Right atrium auricular region (tissue), 2 donors: Measurements from ENCODE around the gene PAPSS2. TPM values are rescaled to one million over a fixed set of nuclear protein-coding genes. Genes with fewer than 3 reads are reported as not detected.

Source experiments
- DNase-seq: peaks from one replicate; pipeline ENCODE4 v3.0.0-alpha.2; 2019; ENCODE audit warnings: low spot score
- H3K27ac ChIP-seq, 2 donors: fragments of 200-600 bp; sonication (generic); 1 replicate in 1 of 2; 2 replicates in 1 of 2; pipeline ENCODE4 v1.5.1; 2016 to 2019
- H3K27me3 ChIP-seq, 2 donors: fragments of 200-600 bp; sonication (generic); one replicate each; pipeline versions ENCODE4 v1.5.1 to v1.6.0; 2017 to 2019
- H3K36me3 ChIP-seq: fragments of 200-600 bp; sonication (generic); one replicate; pipeline ENCODE4 v1.5.1; 2016
- H3K4me1 ChIP-seq, 2 donors: fragments of 200-600 bp; sonication (generic); one replicate each; pipeline versions ENCODE4 v1.5.1 to v1.6.0; 2017 to 2019
- H3K4me3 ChIP-seq, 2 donors: fragments of 200-600 bp; sonication (generic); 1 replicate in 1 of 2; 2 replicates in 1 of 2; pipeline ENCODE4 v1.5.1; 2017 to 2019; ENCODE audit warnings: mild to moderate bottlenecking in 1 of 2, moderate library complexity in 1 of 2
- H3K9me3 ChIP-seq, 2 donors: fragments of 200-600 bp; sonication (generic); one replicate each; pipeline ENCODE4 v1.5.1; 2019
- total RNA-seq, 2 donors: library from RNA; depleted of rRNA; stranded (reverse); fragments of >200 nt; gene quantifications; one replicate each; pipeline ENCODE4 v1.1.0, GENCODE V29; 2016
- TF ChIP-seq, protein P1 (sequence below), 2 donors: fragments of 200-600 bp; sonication (generic); IDR thresholded peaks; one replicate each; pipeline ENCODE4 v1.5.1; 2019; ENCODE audit warnings: antibody characterized with exemption in 2 of 2

The PAPSS2 gene
- total RNA-seq, 2 donors from 2014 or later = 13.4 to 26.6 TPM

DNA sequence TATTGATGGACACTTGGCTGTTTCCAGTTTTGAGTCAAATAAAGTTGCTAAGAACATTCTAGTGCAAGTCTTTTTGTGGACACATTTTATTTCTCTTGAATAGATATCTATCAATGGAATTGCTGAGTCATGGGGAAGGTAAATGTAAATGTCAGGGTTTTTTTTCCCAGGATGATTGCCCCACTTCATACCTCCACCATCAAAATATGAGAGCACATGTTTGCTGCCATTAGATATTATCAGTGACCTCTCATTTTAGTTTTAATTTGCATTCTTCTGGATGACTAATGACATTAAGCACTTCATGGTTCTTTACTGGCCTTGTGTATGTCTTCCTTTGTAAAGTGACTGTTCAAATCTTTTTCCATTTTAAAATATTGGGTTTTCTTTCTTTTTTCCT is 45.7 kb downstream of the PAPSS2 start:
- DNase-seq = no peak
- TF ChIP-seq, protein P1, sequence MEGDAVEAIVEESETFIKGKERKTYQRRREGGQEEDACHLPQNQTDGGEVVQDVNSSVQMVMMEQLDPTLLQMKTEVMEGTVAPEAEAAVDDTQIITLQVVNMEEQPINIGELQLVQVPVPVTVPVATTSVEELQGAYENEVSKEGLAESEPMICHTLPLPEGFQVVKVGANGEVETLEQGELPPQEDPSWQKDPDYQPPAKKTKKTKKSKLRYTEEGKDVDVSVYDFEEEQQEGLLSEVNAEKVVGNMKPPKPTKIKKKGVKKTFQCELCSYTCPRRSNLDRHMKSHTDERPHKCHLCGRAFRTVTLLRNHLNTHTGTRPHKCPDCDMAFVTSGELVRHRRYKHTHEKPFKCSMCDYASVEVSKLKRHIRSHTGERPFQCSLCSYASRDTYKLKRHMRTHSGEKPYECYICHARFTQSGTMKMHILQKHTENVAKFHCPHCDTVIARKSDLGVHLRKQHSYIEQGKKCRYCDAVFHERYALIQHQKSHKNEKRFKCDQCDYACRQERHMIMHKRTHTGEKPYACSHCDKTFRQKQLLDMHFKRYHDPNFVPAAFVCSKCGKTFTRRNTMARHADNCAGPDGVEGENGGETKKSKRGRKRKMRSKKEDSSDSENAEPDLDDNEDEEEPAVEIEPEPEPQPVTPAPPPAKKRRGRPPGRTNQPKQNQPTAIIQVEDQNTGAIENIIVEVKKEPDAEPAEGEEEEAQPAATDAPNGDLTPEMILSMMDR (IDR thresholded peaks at IDR 0.05) = no peak
- H3K36me3 ChIP-seq = peaks cover 5% of the 10 kb centered on the region
- no peaks in the 10 kb centered on the region for H3K9me3 ChIP-seq
- H3K27me3 ChIP-seq = no peaks in the 10 kb centered on the region
- no peak overlapping the region for H3K4me3 ChIP-seq
- no peaks in the 10 kb centered on the region for H3K4me1 ChIP-seq
- H3K27ac ChIP-seq = no peak overlapping the region

DNA sequence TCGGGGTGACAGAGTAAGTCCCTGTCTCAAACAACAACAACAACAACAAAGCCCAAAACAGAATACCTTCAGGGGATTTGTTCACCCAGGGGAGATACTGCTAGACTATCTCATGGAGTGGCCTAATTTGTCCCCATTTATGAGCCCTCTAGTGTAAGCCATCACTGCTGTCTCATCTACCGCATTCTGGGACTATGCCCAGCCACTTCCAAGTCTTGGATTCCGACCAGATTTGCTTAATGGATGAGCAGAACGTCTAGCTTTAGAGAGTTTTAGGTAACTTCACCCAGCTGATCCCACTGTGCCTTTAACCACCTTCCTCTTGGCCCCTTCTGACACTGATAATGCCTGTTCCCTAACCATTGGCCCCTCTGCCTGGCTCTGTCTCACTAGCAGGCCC is 47.1 kb downstream of the PAPSS2 start:
- Histone ChIP-seq H3K9me3 (no peaks in the 10 kb centered on the region), H3K27ac (no peak overlapping the region), H3K4me3 (no peak overlapping the region), H3K4me1 (no peaks in the 10 kb centered on the region), H3K36me3 (peaks cover 6% of the 10 kb centered on the region), H3K27me3 (no peaks in the 10 kb centered on the region)
- TF ChIP-seq, protein P1 (IDR thresholded peaks at IDR 0.05) = no peak
- DNase-seq = no peak

DNA sequence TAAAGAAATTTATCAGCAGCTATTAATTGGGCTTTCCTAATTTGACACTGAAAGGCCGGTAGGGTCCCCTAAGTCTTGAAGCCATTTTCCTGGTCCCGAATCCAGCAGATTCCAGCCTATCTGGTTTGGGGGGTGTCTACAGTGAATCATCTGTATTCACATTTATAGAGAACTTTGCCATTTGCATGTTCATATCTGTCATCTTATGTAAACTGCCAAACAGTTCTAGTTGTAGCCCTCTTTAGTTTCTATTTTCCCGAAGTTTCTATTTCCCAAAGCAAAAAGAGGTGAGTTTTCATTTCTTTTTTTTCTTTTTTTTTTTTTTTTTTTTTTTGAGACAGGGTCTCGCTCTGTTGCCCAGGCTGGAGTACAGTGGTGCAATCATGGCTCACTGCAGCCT is 47.6 kb downstream of the PAPSS2 start:
- Histone ChIP-seq H3K27ac (no peak overlapping the region), H3K27me3 (no peaks in the 10 kb centered on the region), H3K9me3 (no peaks in the 10 kb centered on the region), H3K4me1 (no peaks in the 10 kb centered on the region), H3K4me3 (no peak overlapping the region), H3K36me3 (peaks cover 6% of the 10 kb centered on the region)
- no peak for DNase-seq
- TF ChIP-seq, protein P1 (IDR thresholded peaks at IDR 0.05) = no peak

DNA sequence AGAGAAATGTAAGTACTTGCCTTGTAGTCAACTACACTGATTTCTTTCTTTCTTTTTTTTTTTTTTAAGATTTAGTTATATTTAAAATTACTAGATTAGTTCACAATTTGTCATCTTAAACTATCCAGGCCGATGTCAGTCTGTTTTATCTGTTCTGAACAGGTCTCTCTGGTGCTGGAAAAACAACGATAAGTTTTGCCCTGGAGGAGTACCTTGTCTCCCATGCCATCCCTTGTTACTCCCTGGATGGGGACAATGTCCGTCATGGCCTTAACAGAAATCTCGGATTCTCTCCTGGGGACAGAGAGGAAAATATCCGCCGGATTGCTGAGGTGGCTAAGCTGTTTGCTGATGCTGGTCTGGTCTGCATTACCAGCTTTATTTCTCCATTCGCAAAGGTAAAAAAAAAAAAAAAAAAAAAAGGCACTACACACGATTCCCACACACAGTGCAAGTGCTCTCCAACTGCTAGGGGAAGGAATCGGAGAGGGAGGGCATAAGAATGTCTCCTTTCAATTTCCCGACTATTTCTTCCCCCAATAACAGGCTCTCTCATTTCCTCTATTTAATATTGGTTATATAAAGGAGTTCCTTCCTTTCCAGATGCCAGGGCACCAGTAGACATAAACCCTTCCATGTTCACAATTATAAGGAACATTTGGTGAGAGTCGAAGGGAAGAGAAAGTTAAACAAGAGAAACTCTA is 53.4 kb downstream of the PAPSS2 start:
- H3K27ac ChIP-seq = peak overlapping the region in 1 of 2 donors; percentile 9

DNA sequence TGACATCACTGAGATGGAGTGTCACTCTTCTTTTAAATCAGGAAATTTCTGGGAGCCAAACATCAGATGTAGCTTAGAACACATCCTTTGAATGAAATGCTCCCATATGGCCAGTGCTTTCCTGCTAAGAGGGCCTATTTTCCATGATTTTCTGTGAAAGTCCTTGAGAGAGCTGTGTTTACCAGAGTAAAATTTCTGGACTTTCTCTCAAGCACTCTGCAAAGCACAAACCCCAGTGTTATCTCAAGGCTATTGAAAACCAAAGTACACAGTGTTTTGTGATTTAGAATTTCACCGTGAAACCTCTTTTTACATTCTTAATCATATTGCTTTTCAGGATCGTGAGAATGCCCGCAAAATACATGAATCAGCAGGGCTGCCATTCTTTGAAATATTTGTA is 54.0 kb downstream of the PAPSS2 start:
- TF ChIP-seq, protein P1 (IDR thresholded peaks at IDR 0.05) = no peak
- H3K27me3 ChIP-seq = no peaks in the 10 kb centered on the region

More for the DNA sequence above, 53.4 kb downstream of the PAPSS2 start:
- H3K27me3 ChIP-seq = no peaks in the 10 kb centered on the region
- H3K36me3 ChIP-seq = peaks cover 6% of the 10 kb centered on the region
- no peaks in the 10 kb centered on the region for H3K9me3 ChIP-seq
- TF ChIP-seq, protein P1 (IDR thresholded peaks at IDR 0.05) = no peak
- peaks cover 0 to 10% of the 10 kb centered on the region in 2 donors for H3K4me1 ChIP-seq
- no peak for DNase-seq
- H3K4me3 ChIP-seq = no peak overlapping the region

More for the DNA sequence above, 54.0 kb downstream of the PAPSS2 start:
- no peak overlapping the region for H3K4me3 ChIP-seq
- no peaks in the 10 kb centered on the region for H3K9me3 ChIP-seq
- H3K4me1 ChIP-seq = peaks cover 0 to 10% of the 10 kb centered on the region in 2 donors
- H3K36me3 ChIP-seq = peaks cover 6% of the 10 kb centered on the region
- no peak for DNase-seq
- peak overlapping the region in 1 of 2 donors; percentile 9 for H3K27ac ChIP-seq
